Activated CD4-positive, CD25-positive, alpha-beta regulatory T cell (primary cell): ENCODE results near the gene SMIM35.

ENCODE experiments used
- DNase-seq, 4 experiments: peaks; one replicate each; lab custom pipeline; 2025; lab: John Stamatoyannopoulos, UW

SMIM35 gene

GRCh38 chr11:118086913-118087768 lies at the start of gene SMIM35:
TSS of gene SMIM35 (minus strand) at chr11:118086963. CDS start at chr11:118086757, 206 bp downstream.
- no peak for DNase-seq

GRCh38 chr11:118136341-118136740 lies 49.6 kb upstream of the SMIM35 start:
- DNase-seq: no peak

GRCh38 chr11:118135796-118136165 lies 49.0 kb upstream of the SMIM35 start:
- no peak for DNase-seq

GRCh38 chr11:118135051-118135795 lies 48.5 kb upstream of the SMIM35 start:
- DNase-seq: no peak

GRCh38 chr11:118133816-118134215 lies 47.1 kb upstream of the SMIM35 start:
- no peak for DNase-seq

GRCh38 chr11:118132385-118133151 lies 45.8 kb upstream of the SMIM35 start:
- DNase-seq: no peak

- DNase-seq: no peak
These were observed 42.9 kb upstream of the SMIM35 start for GRCh38 chr11:118129471-118130172.

GRCh38 chr11:118128721-118129470 lies 42.1 kb upstream of the SMIM35 start:
- no peak for DNase-seq

- no peak for DNase-seq
These were observed 41.5 kb upstream of the SMIM35 start for GRCh38 chr11:118128310-118128709.

- no peak for DNase-seq
These were observed 39.5 kb upstream of the SMIM35 start for GRCh38 chr11:118126082-118126838.

GRCh38 chr11:118124929-118125535 lies 38.3 kb upstream of the SMIM35 start:
- no peak for DNase-seq

- DNase-seq: no peak
These were observed 34.0 kb upstream of the SMIM35 start for GRCh38 chr11:118120793-118121192.

GRCh38 chr11:118117790-118118601 lies 31.2 kb upstream of the SMIM35 start:
- no peak for DNase-seq

GRCh38 chr11:118115048-118115447 lies 28.3 kb upstream of the SMIM35 start:
- peak in 1 of 4 experiments; percentile 3 for DNase-seq

- no peak for DNase-seq
These were observed 27.5 kb upstream of the SMIM35 start for GRCh38 chr11:118114266-118114665.

- no peak for DNase-seq
These were observed 26.1 kb upstream of the SMIM35 start for GRCh38 chr11:118112711-118113430.

- no peak for DNase-seq
These were observed 24.9 kb upstream of the SMIM35 start for GRCh38 chr11:118111744-118112035.

GRCh38 chr11:118111019-118111743 lies 24.4 kb upstream of the SMIM35 start:
- no peak for DNase-seq
